K562 (cell line): ENCODE results near the gene IL12RB2. TPM values are rescaled to one million over a fixed set of nuclear protein-coding genes. Genes with fewer than 3 reads are reported as not detected.
A peak's percentile ranks its signal among the peaks of the same experiment; 100 is the strongest.

Source experiments
- ATAC-seq: fragments of 200-7000 bp; cut with Tn5 transposase; 3 replicates; pipeline ENCODE4 v1.9.1; 2020; ENCODE audit warnings: moderate library complexity
- BruUV-seq: library from RNA; stranded (reverse); fragments of 400-500 nt; replicated peaks from 2 replicates; lab custom pipeline; 2021; lab: Mats Ljungman, UMichigan
- CTCF ChIA-PET: fragments of 300-600 bp; formaldehyde crosslinking; extraction: SDS; loops from one replicate; lab custom pipeline; 2021; ENCODE audit warnings: low intra/inter-chr PET ratio; lab: Yijun Ruan, JAX
- POLR2A ChIA-PET: fragments of 300-600, 350-650 bp; sonication (Branson Sonifier 250); formaldehyde crosslinking; extraction: SDS; loops from one replicate; lab custom pipeline; 2021; ENCODE audit warnings: antibody characterized with exemption, inconsistent platforms; lab: Yijun Ruan, JAX
- DNase-seq, 4 experiments: peaks; one replicate each; pipeline versions ENCODE4 v3.0.0 to v3.0.0-alpha.2; 2011 to 2018; ENCODE audit warnings: low spot score in 3 of 4, mixed read lengths in 3 of 4; ENCODE audit errors: extremely low read depth in 1 of 4
- FAIRE-seq: peaks from 2 replicates; lab custom pipeline; 2011; peaks lifted over from hg19 to GRCh38; lab: Jason Lieb, UNC
- H2AFZ ChIP-seq: 2 replicates; pipeline ENCODE4 v1.6.0; 2011; ENCODE audit warnings: low read depth, low read length, control low read depth, inconsistent platforms
- H3K27ac ChIP-seq: fragments of 200-600 bp; 3 replicates; pipeline ENCODE4 v1.8.0; 2011; ENCODE audit warnings: low read depth, mild to moderate bottlenecking, control low read depth, inconsistent platforms, low read length, moderate library complexity, mixed read lengths; ENCODE audit errors: extremely low read depth
- H3K27me3 ChIP-seq, 2 experiments: fragments of 300-600 bp in 1 of 2; 2 replicates in 1 of 2; 3 replicates in 1 of 2; pipeline versions ENCODE4 v1.6.0 to v1.8.0; 2011; ENCODE audit warnings: inconsistent platforms in 2 of 2, low read length in 2 of 2, mild to moderate bottlenecking in 1 of 2, mixed read lengths in 1 of 2, moderate library complexity in 1 of 2; ENCODE audit not compliant: control insufficient read depth in 2 of 2, insufficient read depth in 2 of 2
- H3K36me3 ChIP-seq: fragments of 300-600 bp; 3 replicates; pipeline ENCODE4 v1.8.0; 2011; ENCODE audit warnings: mild to moderate bottlenecking, low read length, inconsistent platforms; ENCODE audit not compliant: control insufficient read depth, insufficient read depth
- H3K4me1 ChIP-seq, 2 experiments: fragments of 200-600 bp in 1 of 2; replicated peaks in 1 of 2; 2 replicates in 1 of 2; 3 replicates in 1 of 2; pipeline versions ENCODE4 v1.5.1 to v1.8.0; 2011; ENCODE audit warnings: inconsistent platforms in 2 of 2, low read length in 2 of 2, mild to moderate bottlenecking in 1 of 2, mixed read lengths in 1 of 2, moderate library complexity in 1 of 2; ENCODE audit not compliant: control insufficient read depth in 2 of 2, insufficient read depth in 2 of 2
- H3K4me2 ChIP-seq: 2 replicates; pipeline ENCODE4 v1.6.1; 2011; ENCODE audit warnings: low read length, control low read depth, inconsistent platforms, mixed read lengths; ENCODE audit not compliant: insufficient read depth
- H3K4me3 ChIP-seq: fragments of 200-600 bp; sonication (generic), shearing (Covaris generic); 2 replicates; pipeline ENCODE4 v1.5.1; 2016; ENCODE audit warnings: control low read depth, inconsistent platforms
- H3K79me2 ChIP-seq: fragments of 200-600 bp; 3 replicates; pipeline ENCODE4 v1.8.0; 2011; ENCODE audit warnings: low read length, inconsistent platforms; ENCODE audit not compliant: control insufficient read depth, insufficient read depth
- H3K9ac ChIP-seq, 2 experiments: 2 replicates each; pipeline versions ENCODE4 v1.6.0 to v1.6.1; 2011; ENCODE audit warnings: low read depth in 2 of 2, low read length in 2 of 2, control low read depth in 1 of 2, inconsistent platforms in 1 of 2, mild to moderate bottlenecking in 1 of 2, mixed read lengths in 1 of 2; ENCODE audit not compliant: insufficient read depth in 1 of 2
- H3K9me1 ChIP-seq: one replicate; pipeline ENCODE4 v1.6.0; 2011; ENCODE audit warnings: inconsistent platforms, mild to moderate bottlenecking, low read length, moderate library complexity; ENCODE audit not compliant: control insufficient read depth, insufficient read depth
- H3K9me3 ChIP-seq: replicated peaks from 2 replicates; pipeline ENCODE4 v1.5.1; 2011; ENCODE audit warnings: low read depth, low read length, inconsistent platforms; ENCODE audit not compliant: control insufficient read depth, insufficient read depth
- H4K20me1 ChIP-seq: replicated peaks from 2 replicates; pipeline ENCODE4 v1.6.1; 2011; ENCODE audit warnings: low read length, inconsistent platforms, mixed read lengths; ENCODE audit not compliant: control insufficient read depth, insufficient read depth
- ATF6 ChIP-seq: sonication (generic); formaldehyde crosslinking; IDR thresholded peaks from 2 replicates; pipeline ENCODE4 v1.4.0; 2020; ENCODE audit warnings: mild to moderate bottlenecking, missing genetic modification reagents
- ETV5 ChIP-seq: sonication (generic); formaldehyde crosslinking; IDR thresholded peaks from 2 replicates; pipeline ENCODE4 v1.4.0; 2020; ENCODE audit warnings: low read depth, mild to moderate bottlenecking, missing genetic modification reagents
- KLF13 ChIP-seq: fragments of 450-650 bp; IDR thresholded peaks from 2 replicates; pipeline ENCODE4 v1.6.1; 2016; ENCODE audit warnings: missing genetic modification characterization, low read depth, mild to moderate bottlenecking, missing compliant biosample characterization, moderate library complexity, borderline replicate concordance
- LEF1 ChIP-seq: fragments of 450-650 bp; IDR thresholded peaks from 2 replicates; pipeline ENCODE4 v1.6.1; 2016; ENCODE audit warnings: mild to moderate bottlenecking
- PKNOX1 ChIP-seq: fragments of 450-650 bp; IDR thresholded peaks from 2 replicates; pipeline ENCODE4 v1.6.1; 2016
- SAFB ChIP-seq: fragments of 200-400 bp; formaldehyde crosslinking; IDR thresholded peaks from 2 replicates; pipeline ENCODE4 v1.6.1; 2017; ENCODE audit warnings: low read depth, low read length, borderline replicate concordance
- SMAD3 ChIP-seq: fragments of 450-650 bp; formaldehyde crosslinking; conservative IDR thresholded peaks from 2 replicates; pipeline ENCODE4 v1.4.0; 2020; ENCODE audit warnings: mild to moderate bottlenecking
- TARDBP ChIP-seq: fragments of 450-650 bp; IDR thresholded peaks from 2 replicates; pipeline ENCODE4 v1.6.1; 2016
- USF1 ChIP-seq: sonication (generic); formaldehyde crosslinking; IDR thresholded peaks from 2 replicates; pipeline ENCODE4 v1.9.0; 2022; ENCODE audit warnings: mild to moderate bottlenecking, missing genetic modification reagents
- ZHX1 ChIP-seq: fragments of 150-350 bp; conservative IDR thresholded peaks from 2 replicates; pipeline ENCODE4 v1.6.1; 2014; ENCODE audit warnings: low read length
- ZNF253 ChIP-seq: fragments of 250-450 bp; sonication (Bioruptor Pico); conservative IDR thresholded peaks from 2 replicates; pipeline ENCODE4 v1.6.1; 2021; ENCODE audit warnings: mild to moderate bottlenecking
- WGBS: fragments of 100-300 bp; shearing (Covaris generic); methylation state at CpG from one replicate; pipeline ENCODE4 v1.1.6; 2016; ENCODE audit warnings: low coverage, mixed read lengths; ENCODE audit not compliant: insufficient coverage; ENCODE audit errors: missing lambda C conversion rate; 5-methylcytosine and 5-hydroxymethylcytosine counted together
- in situ Hi-C: fragments of 300-500 bp; cut with MboI; formaldehyde crosslinking; loops from 4 replicates; pipeline ENCODE4 v1.15.0; 2018; ENCODE audit warnings: inconsistent platforms, mixed read lengths
- intact Hi-C: fragments of 100-400 bp; cut with micrococcal nuclease; formaldehyde crosslinking; loops from 2 replicates; pipeline ENCODE4 v1.14.2; 2022
- polyA plus RNA-seq, 8 experiments: library from polyadenylated mRNA; depleted of rRNA in 4 of 8; stranded (reverse) in 5 of 8; unstranded in 3 of 8; fragments of >200 nt; fragmentation: Nextera tagmentation in 2 of 8; fragmentation: Illumina TruSeq in 1 of 8; extraction: Ambion mirVana in 2 of 8; extraction: Trizol in 1 of 8; gene quantifications; 2 replicates each; pipeline versions ENCODE4 v1.2.1 to v1.2.3, GENCODE V29; 2011 to 2014; ENCODE audit warnings: inconsistent platforms in 1 of 8, missing spikeins in 1 of 8
- total RNA-seq, 7 experiments: library from RNA; depleted of rRNA in 6 of 7; stranded (reverse); fragments of >200 nt in 6 of 7; fragmentation: Illumina TruSeq in 2 of 7; extraction: Trizol in 2 of 7; gene quantifications; 2 replicates each; pipeline versions ENCODE4 v1.2.1 to v1.2.3, GENCODE V29; 2011 to 2021; ENCODE audit warnings: low replicate concordance in 1 of 7
- TF ChIP-seq, protein P1 (sequence below): fragments of 450-650 bp; formaldehyde crosslinking; IDR thresholded peaks from 2 replicates; pipeline ENCODE4 v1.4.0; 2020; ENCODE audit warnings: mild to moderate bottlenecking
- TF ChIP-seq, protein P2 (sequence below): fragments of 250-450 bp; sonication (Bioruptor Pico); IDR thresholded peaks from 2 replicates; pipeline ENCODE4 v1.5.0; 2021; ENCODE audit warnings: mild to moderate bottlenecking, borderline replicate concordance

IL12RB2 gene
- total and polyA plus RNA-seq, 9 of the 15 experiments (the other 6 are each of a cell fraction or from before 2014, with no cell fraction given) = 0.39 to 3.3 (median 1.9) TPM

GRCh38 chr1:67336783-67337182, 29.1 kb downstream of the IL12RB2 start:
- H3K4me1 ChIP-seq = peaks cover 0 to 5% of the 10 kb centered on the region in 2 experiments; a peak in 2 of 5 replicates
- 44% methylated on average over 6 of the region's 6 CpGs for WGBS
- in situ Hi-C loops (no loop called here), intact Hi-C loops (no loop called here)
- FAIRE-seq (no peak), ATAC-seq (no peak; the same call in 2 of the 3 replicates), DNase-seq (peak in 1 of 4 experiments; percentile 11)
- H4K20me1 ChIP-seq = no peaks in the 10 kb centered on the region
- H3K4me3 ChIP-seq = no peak overlapping the region
- no peaks in the 10 kb centered on the region for H3K9me1 ChIP-seq
- H3K27ac ChIP-seq = no peak overlapping the region
- POLR2A ChIA-PET = no interaction called here
- H3K9me3 ChIP-seq = no peaks in the 10 kb centered on the region
- H3K4me2 ChIP-seq = no peak overlapping the region
- H3K79me2 ChIP-seq = no peaks in the 10 kb centered on the region
- no peaks in the 10 kb centered on the region for H3K36me3 ChIP-seq
- no peak overlapping the region for H3K9ac ChIP-seq
- no TSS peak for BruUV-seq
- CTCF ChIA-PET = no interaction called here
- H3K27me3 ChIP-seq = no peaks in the 10 kb centered on the region
- no peak overlapping the region for H2AFZ ChIP-seq
- no peak for TF ChIP-seq LEF1
- no peak for TF ChIP-seq PKNOX1
- no peak for TF ChIP-seq KLF13
- TF ChIP-seq ZHX1 = no peak
- no peak for TF ChIP-seq ETV5 (CRISPR knock-in tag)
- TF ChIP-seq, protein P1, sequence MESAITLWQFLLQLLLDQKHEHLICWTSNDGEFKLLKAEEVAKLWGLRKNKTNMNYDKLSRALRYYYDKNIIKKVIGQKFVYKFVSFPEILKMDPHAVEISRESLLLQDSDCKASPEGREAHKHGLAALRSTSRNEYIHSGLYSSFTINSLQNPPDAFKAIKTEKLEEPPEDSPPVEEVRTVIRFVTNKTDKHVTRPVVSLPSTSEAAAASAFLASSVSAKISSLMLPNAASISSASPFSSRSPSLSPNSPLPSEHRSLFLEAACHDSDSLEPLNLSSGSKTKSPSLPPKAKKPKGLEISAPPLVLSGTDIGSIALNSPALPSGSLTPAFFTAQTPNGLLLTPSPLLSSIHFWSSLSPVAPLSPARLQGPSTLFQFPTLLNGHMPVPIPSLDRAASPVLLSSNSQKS = no peak
- no peak for TF ChIP-seq SAFB
- TF ChIP-seq, protein P2, sequence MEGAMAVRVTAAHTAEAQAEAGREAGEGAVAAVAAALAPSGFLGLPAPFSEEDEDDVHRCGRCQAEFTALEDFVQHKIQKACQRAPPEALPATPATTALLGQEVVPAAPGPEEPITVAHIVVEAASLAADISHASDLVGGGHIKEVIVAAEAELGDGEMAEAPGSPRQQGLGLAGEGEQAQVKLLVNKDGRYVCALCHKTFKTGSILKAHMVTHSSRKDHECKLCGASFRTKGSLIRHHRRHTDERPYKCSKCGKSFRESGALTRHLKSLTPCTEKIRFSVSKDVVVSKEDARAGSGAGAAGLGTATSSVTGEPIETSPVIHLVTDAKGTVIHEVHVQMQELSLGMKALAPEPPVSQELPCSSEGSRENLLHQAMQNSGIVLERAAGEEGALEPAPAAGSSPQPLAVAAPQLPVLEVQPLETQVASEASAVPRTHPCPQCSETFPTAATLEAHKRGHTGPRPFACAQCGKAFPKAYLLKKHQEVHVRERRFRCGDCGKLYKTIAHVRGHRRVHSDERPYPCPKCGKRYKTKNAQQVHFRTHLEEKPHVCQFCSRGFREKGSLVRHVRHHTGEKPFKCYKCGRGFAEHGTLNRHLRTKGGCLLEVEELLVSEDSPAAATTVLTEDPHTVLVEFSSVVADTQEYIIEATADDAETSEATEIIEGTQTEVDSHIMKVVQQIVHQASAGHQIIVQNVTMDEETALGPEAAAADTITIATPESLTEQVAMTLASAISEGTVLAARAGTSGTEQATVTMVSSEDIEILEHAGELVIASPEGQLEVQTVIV = no peak
- TF ChIP-seq USF1 (CRISPR knock-in tag) = no peak
- no peak for TF ChIP-seq SMAD3 (CRISPR knock-in tag)
- TF ChIP-seq TARDBP = no peak
- TF ChIP-seq ZNF253 (CRISPR knock-in tag) = no peak
- TF ChIP-seq ATF6 (CRISPR knock-in tag) = no peak
